ENCODE results near the gene BAD.
"Not testable (repeated sequence)": the region's sequence is repeated elsewhere in the genome, so short reads cannot be mapped to it uniquely, and the experiment has no call there.

BAD gene

GRCh38 chr11:64324692-64325469 lies 40.4 kb upstream of the BAD start:
- TF ChIP-seq CTCF (IDR thresholded peaks at IDR 0.05; ENCODE audit: borderline replicate concordance, control extremely low read depth, extremely low read depth, insufficient read depth, missing control alignments) = no peak
- in situ Hi-C loops (cut with MboI; ENCODE audit: low sequenced_read_pairs, unreplicated experiment) = no loop called here
- no peak for DNase-seq (ENCODE audit: low spot score)

- in situ Hi-C loops (cut with MboI; ENCODE audit: low sequenced_read_pairs, unreplicated experiment); DNase-seq (ENCODE audit: low spot score): not testable (repeated sequence)
These were observed 39.5 kb upstream of the BAD start for GRCh38 chr11:64323984-64324383.

- in situ Hi-C loops (cut with MboI; ENCODE audit: low sequenced_read_pairs, unreplicated experiment) = no loop called here
- no peak for TF ChIP-seq CTCF (IDR thresholded peaks at IDR 0.05; ENCODE audit: borderline replicate concordance, control extremely low read depth, extremely low read depth, insufficient read depth, missing control alignments)
- DNase-seq (ENCODE audit: low spot score) = no peak
These were observed 38.9 kb upstream of the BAD start for GRCh38 chr11:64323373-64323772.

- no peak for DNase-seq (ENCODE audit: low spot score)
- TF ChIP-seq CTCF (IDR thresholded peaks at IDR 0.05; ENCODE audit: borderline replicate concordance, control extremely low read depth, extremely low read depth, insufficient read depth, missing control alignments) = no peak
- in situ Hi-C loops (cut with MboI; ENCODE audit: low sequenced_read_pairs, unreplicated experiment) = no loop called here
These were observed 38.4 kb upstream of the BAD start for GRCh38 chr11:64322925-64323260.

- in situ Hi-C loops (cut with MboI; ENCODE audit: low sequenced_read_pairs, unreplicated experiment) = no loop called here
- TF ChIP-seq CTCF (IDR thresholded peaks at IDR 0.05; ENCODE audit: borderline replicate concordance, control extremely low read depth, extremely low read depth, insufficient read depth, missing control alignments) = no peak
- no peak for DNase-seq (ENCODE audit: low spot score)
These were observed 37.1 kb upstream of the BAD start for GRCh38 chr11:64321533-64321932.

- DNase-seq (ENCODE audit: low spot score) = no peak
- in situ Hi-C loops (cut with MboI; ENCODE audit: low sequenced_read_pairs, unreplicated experiment) = no loop called here
- TF ChIP-seq CTCF (IDR thresholded peaks at IDR 0.05; ENCODE audit: borderline replicate concordance, control extremely low read depth, extremely low read depth, insufficient read depth, missing control alignments) = no peak
These were observed 36.6 kb upstream of the BAD start for GRCh38 chr11:64321026-64321425.

- DNase-seq (ENCODE audit: low spot score) = no peak
- no peak for TF ChIP-seq CTCF (IDR thresholded peaks at IDR 0.05; ENCODE audit: borderline replicate concordance, control extremely low read depth, extremely low read depth, insufficient read depth, missing control alignments)
- in situ Hi-C loops (cut with MboI; ENCODE audit: low sequenced_read_pairs, unreplicated experiment) = no loop called here
These were observed 36.1 kb upstream of the BAD start for GRCh38 chr11:64320556-64320955.

Data from GM13976 (cell line).